ENCODE measurements around the gene CFL1. TPM values are rescaled to one million over a fixed set of nuclear protein-coding genes. Genes with fewer than 3 reads are reported as not detected.

Gene CFL1
- total and polyA plus RNA-seq, 2 experiments from 2014 or later, result 1,393 to 2,124 TPM

DNA sequence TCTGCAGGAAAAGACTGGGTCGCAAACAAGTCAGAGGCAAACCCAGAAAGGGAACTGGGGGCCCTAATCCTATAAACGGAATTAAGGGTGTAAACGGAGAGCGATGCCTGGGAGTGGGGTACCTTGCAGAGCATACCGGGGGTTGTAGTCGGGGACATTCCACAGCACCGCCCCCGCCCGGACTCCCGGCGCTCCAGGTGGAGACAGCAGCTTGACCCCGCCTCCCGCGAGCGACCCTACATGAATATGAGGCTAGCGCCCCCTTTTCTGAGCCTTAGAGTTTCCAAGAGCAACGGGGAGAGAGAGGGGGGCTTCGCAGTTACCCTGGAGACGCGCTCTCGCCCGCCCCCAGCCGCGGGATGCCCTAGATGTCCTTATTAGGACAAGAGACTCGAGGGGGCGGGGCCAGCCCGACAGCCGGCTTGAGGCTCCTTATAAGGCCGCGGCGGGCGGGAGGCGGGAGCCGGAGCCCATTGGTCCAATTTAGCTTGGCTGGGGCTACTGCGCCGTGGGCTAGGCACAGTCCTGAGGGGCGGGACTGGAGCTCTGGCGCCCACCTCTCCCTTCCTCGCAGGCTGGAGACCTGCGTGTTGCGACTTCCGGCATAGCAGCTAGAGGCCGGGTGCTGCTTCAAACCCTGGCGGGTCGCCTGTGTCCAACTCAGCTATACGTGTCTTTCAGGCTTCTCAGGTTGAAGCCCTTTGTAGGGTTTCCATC, 1.3 kb upstream of the CFL1 start:
- H3K36me3 Mint-ChIP-seq (ENCODE audit: low read depth), result peaks cover 56% of the 10 kb centered on the region
- H3K4me3 Mint-ChIP-seq, result peak overlapping the region; percentile 91
- peaks cover 31% of the 10 kb centered on the region for H4K20me1 ChIP-seq (replicated peaks; ENCODE audit: insufficient read depth)
- peak overlapping the region; percentile 95 for H3K4me3 ChIP-seq
- H3K4me1 Mint-ChIP-seq, result peaks cover 28% of the 10 kb centered on the region
- peaks cover 11% of the 10 kb centered on the region for H3K4me1 ChIP-seq (ENCODE audit: insufficient read depth)
- H3K9me3 Mint-ChIP-seq, result peaks cover 4% of the 10 kb centered on the region; the same call in 2 of the 3 replicates
- no peak overlapping the region for H2AFZ ChIP-seq
- peaks cover 36% of the 10 kb centered on the region for H3K27me3 Mint-ChIP-seq (ENCODE audit: insufficient read depth, low read depth, poor library complexity)
- TF ChIP-seq, protein P1, sequence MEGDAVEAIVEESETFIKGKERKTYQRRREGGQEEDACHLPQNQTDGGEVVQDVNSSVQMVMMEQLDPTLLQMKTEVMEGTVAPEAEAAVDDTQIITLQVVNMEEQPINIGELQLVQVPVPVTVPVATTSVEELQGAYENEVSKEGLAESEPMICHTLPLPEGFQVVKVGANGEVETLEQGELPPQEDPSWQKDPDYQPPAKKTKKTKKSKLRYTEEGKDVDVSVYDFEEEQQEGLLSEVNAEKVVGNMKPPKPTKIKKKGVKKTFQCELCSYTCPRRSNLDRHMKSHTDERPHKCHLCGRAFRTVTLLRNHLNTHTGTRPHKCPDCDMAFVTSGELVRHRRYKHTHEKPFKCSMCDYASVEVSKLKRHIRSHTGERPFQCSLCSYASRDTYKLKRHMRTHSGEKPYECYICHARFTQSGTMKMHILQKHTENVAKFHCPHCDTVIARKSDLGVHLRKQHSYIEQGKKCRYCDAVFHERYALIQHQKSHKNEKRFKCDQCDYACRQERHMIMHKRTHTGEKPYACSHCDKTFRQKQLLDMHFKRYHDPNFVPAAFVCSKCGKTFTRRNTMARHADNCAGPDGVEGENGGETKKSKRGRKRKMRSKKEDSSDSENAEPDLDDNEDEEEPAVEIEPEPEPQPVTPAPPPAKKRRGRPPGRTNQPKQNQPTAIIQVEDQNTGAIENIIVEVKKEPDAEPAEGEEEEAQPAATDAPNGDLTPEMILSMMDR (conservative IDR thresholded peaks at IDR 0.05; ENCODE audit: low read depth in 2 of 2), result peak in 1 of 2 experiments; percentile 55; a peak in 2 of 4 replicates
- TF ChIP-seq, protein P2, sequence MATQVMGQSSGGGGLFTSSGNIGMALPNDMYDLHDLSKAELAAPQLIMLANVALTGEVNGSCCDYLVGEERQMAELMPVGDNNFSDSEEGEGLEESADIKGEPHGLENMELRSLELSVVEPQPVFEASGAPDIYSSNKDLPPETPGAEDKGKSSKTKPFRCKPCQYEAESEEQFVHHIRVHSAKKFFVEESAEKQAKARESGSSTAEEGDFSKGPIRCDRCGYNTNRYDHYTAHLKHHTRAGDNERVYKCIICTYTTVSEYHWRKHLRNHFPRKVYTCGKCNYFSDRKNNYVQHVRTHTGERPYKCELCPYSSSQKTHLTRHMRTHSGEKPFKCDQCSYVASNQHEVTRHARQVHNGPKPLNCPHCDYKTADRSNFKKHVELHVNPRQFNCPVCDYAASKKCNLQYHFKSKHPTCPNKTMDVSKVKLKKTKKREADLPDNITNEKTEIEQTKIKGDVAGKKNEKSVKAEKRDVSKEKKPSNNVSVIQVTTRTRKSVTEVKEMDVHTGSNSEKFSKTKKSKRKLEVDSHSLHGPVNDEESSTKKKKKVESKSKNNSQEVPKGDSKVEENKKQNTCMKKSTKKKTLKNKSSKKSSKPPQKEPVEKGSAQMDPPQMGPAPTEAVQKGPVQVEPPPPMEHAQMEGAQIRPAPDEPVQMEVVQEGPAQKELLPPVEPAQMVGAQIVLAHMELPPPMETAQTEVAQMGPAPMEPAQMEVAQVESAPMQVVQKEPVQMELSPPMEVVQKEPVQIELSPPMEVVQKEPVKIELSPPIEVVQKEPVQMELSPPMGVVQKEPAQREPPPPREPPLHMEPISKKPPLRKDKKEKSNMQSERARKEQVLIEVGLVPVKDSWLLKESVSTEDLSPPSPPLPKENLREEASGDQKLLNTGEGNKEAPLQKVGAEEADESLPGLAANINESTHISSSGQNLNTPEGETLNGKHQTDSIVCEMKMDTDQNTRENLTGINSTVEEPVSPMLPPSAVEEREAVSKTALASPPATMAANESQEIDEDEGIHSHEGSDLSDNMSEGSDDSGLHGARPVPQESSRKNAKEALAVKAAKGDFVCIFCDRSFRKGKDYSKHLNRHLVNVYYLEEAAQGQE (IDR thresholded peaks at IDR 0.05; ENCODE audit: unreplicated experiment), result no peak
- TF ChIP-seq EZH2phosphoT487 (IDR thresholded peaks at IDR 0.05; ENCODE audit: unreplicated experiment) (no peak), POLR2AphosphoS5 (IDR thresholded peaks at IDR 0.05; ENCODE audit: low read depth) (peak; percentile 87), NANOG (IDR thresholded peaks at IDR 0.05; ENCODE audit: borderline replicate concordance) (no peak), EZH2 (IDR thresholded peaks at IDR 0.05; ENCODE audit: low read depth, unreplicated experiment) (no peak), ZNF331 (CRISPR knock-in tag; IDR thresholded peaks at IDR 0.05; ENCODE audit: low read depth) (no peak), CREB1 (CRISPR knock-in tag; IDR thresholded peaks at IDR 0.05; ENCODE audit: low read depth) (no peak), STAT1 (IDR thresholded peaks at IDR 0.05; ENCODE audit: unreplicated experiment) (no peak), ZNF114 (CRISPR knock-in tag; IDR thresholded peaks at IDR 0.05) (no peak), JUNB (IDR thresholded peaks at IDR 0.05; ENCODE audit: unreplicated experiment) (no peak)
- TF ChIP-seq, protein P3, sequence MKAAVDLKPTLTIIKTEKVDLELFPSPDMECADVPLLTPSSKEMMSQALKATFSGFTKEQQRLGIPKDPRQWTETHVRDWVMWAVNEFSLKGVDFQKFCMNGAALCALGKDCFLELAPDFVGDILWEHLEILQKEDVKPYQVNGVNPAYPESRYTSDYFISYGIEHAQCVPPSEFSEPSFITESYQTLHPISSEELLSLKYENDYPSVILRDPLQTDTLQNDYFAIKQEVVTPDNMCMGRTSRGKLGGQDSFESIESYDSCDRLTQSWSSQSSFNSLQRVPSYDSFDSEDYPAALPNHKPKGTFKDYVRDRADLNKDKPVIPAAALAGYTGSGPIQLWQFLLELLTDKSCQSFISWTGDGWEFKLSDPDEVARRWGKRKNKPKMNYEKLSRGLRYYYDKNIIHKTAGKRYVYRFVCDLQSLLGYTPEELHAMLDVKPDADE (IDR thresholded peaks at IDR 0.05), result peak; percentile 35; the same call in 1 of the 2 replicates
- TF ChIP-seq, protein P4, sequence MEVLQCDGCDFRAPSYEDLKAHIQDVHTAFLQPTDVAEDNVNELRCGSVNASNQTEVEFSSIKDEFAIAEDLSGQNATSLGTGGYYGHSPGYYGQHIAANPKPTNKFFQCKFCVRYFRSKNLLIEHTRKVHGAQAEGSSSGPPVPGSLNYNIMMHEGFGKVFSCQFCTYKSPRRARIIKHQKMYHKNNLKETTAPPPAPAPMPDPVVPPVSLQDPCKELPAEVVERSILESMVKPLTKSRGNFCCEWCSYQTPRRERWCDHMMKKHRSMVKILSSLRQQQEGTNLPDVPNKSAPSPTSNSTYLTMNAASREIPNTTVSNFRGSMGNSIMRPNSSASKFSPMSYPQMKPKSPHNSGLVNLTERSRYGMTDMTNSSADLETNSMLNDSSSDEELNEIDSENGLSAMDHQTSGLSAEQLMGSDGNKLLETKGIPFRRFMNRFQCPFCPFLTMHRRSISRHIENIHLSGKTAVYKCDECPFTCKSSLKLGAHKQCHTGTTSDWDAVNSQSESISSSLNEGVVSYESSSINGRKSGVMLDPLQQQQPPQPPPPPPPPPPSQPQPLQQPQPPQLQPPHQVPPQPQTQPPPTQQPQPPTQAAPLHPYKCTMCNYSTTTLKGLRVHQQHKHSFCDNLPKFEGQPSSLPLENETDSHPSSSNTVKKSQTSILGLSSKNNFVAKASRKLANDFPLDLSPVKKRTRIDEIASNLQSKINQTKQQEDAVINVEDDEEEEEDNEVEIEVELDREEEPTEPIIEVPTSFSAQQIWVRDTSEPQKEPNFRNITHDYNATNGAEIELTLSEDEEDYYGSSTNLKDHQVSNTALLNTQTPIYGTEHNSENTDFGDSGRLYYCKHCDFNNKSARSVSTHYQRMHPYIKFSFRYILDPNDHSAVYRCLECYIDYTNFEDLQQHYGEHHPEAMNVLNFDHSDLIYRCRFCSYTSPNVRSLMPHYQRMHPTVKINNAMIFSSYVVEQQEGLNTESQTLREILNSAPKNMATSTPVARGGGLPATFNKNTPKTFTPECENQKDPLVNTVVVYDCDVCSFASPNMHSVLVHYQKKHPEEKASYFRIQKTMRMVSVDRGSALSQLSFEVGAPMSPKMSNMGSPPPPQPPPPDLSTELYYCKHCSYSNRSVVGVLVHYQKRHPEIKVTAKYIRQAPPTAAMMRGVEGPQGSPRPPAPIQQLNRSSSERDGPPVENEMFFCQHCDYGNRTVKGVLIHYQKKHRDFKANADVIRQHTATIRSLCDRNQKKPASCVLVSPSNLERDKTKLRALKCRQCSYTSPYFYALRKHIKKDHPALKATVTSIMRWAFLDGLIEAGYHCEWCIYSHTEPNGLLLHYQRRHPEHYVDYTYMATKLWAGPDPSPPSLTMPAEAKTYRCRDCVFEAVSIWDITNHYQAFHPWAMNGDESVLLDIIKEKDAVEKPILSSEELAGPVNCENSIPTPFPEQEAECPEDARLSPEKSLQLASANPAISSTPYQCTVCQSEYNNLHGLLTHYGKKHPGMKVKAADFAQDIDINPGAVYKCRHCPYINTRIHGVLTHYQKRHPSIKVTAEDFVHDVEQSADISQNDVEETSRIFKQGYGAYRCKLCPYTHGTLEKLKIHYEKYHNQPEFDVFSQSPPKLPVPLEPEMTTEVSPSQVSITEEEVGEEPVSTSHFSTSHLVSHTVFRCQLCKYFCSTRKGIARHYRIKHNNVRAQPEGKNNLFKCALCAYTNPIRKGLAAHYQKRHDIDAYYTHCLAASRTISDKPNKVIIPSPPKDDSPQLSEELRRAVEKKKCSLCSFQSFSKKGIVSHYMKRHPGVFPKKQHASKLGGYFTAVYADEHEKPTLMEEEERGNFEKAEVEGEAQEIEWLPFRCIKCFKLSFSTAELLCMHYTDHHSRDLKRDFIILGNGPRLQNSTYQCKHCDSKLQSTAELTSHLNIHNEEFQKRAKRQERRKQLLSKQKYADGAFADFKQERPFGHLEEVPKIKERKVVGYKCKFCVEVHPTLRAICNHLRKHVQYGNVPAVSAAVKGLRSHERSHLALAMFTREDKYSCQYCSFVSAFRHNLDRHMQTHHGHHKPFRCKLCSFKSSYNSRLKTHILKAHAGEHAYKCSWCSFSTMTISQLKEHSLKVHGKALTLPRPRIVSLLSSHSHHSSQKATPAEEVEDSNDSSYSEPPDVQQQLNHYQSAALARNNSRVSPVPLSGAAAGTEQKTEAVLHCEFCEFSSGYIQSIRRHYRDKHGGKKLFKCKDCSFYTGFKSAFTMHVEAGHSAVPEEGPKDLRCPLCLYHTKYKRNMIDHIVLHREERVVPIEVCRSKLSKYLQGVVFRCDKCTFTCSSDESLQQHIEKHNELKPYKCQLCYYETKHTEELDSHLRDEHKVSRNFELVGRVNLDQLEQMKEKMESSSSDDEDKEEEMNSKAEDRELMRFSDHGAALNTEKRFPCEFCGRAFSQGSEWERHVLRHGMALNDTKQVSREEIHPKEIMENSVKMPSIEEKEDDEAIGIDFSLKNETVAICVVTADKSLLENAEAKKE (CRISPR knock-in tag; IDR thresholded peaks at IDR 0.05), result no peak
- DNase-seq (ENCODE audit: low spot score), result peak; percentile 100
- H3K4me2 ChIP-seq, result peak overlapping the region; percentile 99
- no peaks in the 10 kb centered on the region for H3K9me2 ChIP-seq (ENCODE audit: insufficient read depth)
- H3K27ac ChIP-seq (ENCODE audit: low read depth), result peak overlapping the region; percentile 96
- peaks cover 22% of the 10 kb centered on the region for H3K36me3 ChIP-seq (ENCODE audit: insufficient read depth)
- H3K79me2 ChIP-seq (replicated peaks; ENCODE audit: insufficient read depth), result peaks cover 43% of the 10 kb centered on the region
- no peaks in the 10 kb centered on the region for H3K27me3 ChIP-seq (ENCODE audit: insufficient read depth)
- peaks cover 49% of the 10 kb centered on the region for H3F3A ChIP-seq (replicated peaks; ENCODE audit: low read depth)
- H3K27ac Mint-ChIP-seq, result peak overlapping the region; percentile 97
- ATAC-seq, result peak; percentile 68

Data from GM23338 (cell line).